Left lung (tissue), 10 donors: ENCODE measurements around the gene ZNF362. TPM values are rescaled to one million over a fixed set of nuclear protein-coding genes. Genes with fewer than 3 reads are reported as not detected.

Experiments
- ATAC-seq: fragments of 200-7000 bp; cut with Tn5 transposase; one replicate; pipeline ENCODE4 v1.9.1; 2020; ENCODE audit warnings: moderate library complexity
- DNase-seq, 4 donors: peaks; one replicate each; pipeline ENCODE4 v3.0.0-alpha.2; 2013 to 2020
- H3K27ac ChIP-seq, 2 donors: fragments of 200-600 bp; sonication (generic) in 1 of 2; one replicate each; pipeline versions ENCODE4 v1.5.0 to v1.8.0; 2020 to 2021
- H3K27me3 ChIP-seq, 2 donors: fragments of 200-600 bp; sonication (generic) in 1 of 2; one replicate each; pipeline versions ENCODE4 v1.5.0 to v1.8.0; 2020 to 2021
- H3K36me3 ChIP-seq, 2 donors: fragments of 200-600 bp; sonication (generic) in 1 of 2; one replicate each; pipeline versions ENCODE4 v1.5.0 to v1.8.0; 2020 to 2021
- H3K4me1 ChIP-seq, 2 donors: fragments of 200-600 bp; one replicate each; pipeline ENCODE4 v1.8.0; 2021
- H3K4me3 ChIP-seq, 2 donors: fragments of 200-600 bp; sonication (generic) in 1 of 2; one replicate each; pipeline versions ENCODE4 v1.5.0 to v1.8.0; 2020 to 2021; ENCODE audit warnings: mild to moderate bottlenecking in 1 of 2
- H3K9me3 ChIP-seq, 2 donors: fragments of 200-600 bp; sonication (generic) in 1 of 2; one replicate each; pipeline versions ENCODE4 v1.5.0 to v1.8.0; 2020 to 2021
- intact Hi-C, 2 donors: fragments of 100-400 bp; cut with DNase I; formaldehyde crosslinking; loops; one replicate each; pipeline versions ENCODE4 v1.11.2 to v1.14.2; 2022
- polyA plus RNA-seq, 6 donors: library from polyadenylated mRNA; unstranded; fragments of 120-200 nt; gene quantifications; one replicate each; pipeline ENCODE4 v1.2.1, GENCODE V29; 2013; ENCODE audit not compliant: insufficient read length in 6 of 6
- total RNA-seq, 2 donors: library from RNA; stranded (reverse); fragmentation: NEBNext Ultra II Directional; extraction: Animal tissue kit (Norgen Biotek cat#: 25700); gene quantifications; one replicate each; pipeline ENCODE4 v1.2.1, GENCODE V29; 2021
- TF ChIP-seq, protein P1 (sequence below), 2 donors: fragments of 200-600 bp; sonication (generic) in 1 of 2; IDR thresholded peaks; one replicate each; pipeline versions ENCODE4 v1.5.0 to v1.8.0; 2021; ENCODE audit warnings: antibody characterized with exemption in 2 of 2
- donor health status: DM: no; HTN: yes; CAD: no.
- donor health status: DM: no; HTN: no; CAD: no.

Gene ZNF362
- total and polyA plus RNA-seq, 8 donors = 25.9 to 60.0 (median 52.0) TPM

- Histone ChIP-seq H3K4me1 (peaks cover 1 to 4% of the 10 kb centered on the region in 2 donors), H3K27me3 (peaks cover 2 to 5% of the 10 kb centered on the region in 2 donors), H3K27ac (no peak overlapping the region), H3K4me3 (no peak overlapping the region), H3K9me3 (no peaks in the 10 kb centered on the region), H3K36me3 (no peaks in the 10 kb centered on the region)
- ATAC-seq = no peak
- intact Hi-C loops = no loop called here
- peak in 1 of 4 donors; percentile 40 for DNase-seq
- TF ChIP-seq, protein P1, sequence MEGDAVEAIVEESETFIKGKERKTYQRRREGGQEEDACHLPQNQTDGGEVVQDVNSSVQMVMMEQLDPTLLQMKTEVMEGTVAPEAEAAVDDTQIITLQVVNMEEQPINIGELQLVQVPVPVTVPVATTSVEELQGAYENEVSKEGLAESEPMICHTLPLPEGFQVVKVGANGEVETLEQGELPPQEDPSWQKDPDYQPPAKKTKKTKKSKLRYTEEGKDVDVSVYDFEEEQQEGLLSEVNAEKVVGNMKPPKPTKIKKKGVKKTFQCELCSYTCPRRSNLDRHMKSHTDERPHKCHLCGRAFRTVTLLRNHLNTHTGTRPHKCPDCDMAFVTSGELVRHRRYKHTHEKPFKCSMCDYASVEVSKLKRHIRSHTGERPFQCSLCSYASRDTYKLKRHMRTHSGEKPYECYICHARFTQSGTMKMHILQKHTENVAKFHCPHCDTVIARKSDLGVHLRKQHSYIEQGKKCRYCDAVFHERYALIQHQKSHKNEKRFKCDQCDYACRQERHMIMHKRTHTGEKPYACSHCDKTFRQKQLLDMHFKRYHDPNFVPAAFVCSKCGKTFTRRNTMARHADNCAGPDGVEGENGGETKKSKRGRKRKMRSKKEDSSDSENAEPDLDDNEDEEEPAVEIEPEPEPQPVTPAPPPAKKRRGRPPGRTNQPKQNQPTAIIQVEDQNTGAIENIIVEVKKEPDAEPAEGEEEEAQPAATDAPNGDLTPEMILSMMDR (IDR thresholded peaks at IDR 0.05) = no peak
Observed at GRCh38 chr1:33311706-33312412, 55.6 kb downstream of the ZNF362 start.

DNA sequence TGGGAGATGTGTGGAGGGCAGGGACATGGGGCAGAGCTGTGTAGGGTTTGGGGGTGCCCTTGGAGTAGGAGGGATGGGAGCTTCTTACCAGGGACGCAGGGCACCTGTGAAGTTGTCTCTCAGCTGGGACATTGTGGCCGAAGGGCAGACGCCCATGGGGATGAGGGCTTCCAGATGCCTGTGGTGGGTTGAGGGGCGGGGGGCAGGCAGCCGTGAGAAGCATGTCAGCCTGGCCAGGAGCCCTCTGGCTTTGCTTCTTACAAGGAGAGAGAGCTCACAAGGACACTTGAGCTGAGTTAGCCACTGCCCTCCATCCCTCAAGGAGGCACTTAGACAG, 56.1 kb downstream of the ZNF362 start:
- Histone ChIP-seq H3K27ac (no peak overlapping the region), H3K4me1 (no peaks in the 10 kb centered on the region), H3K27me3 (no peaks in the 10 kb centered on the region), H3K9me3 (no peaks in the 10 kb centered on the region), H3K4me3 (no peak overlapping the region), H3K36me3 (no peaks in the 10 kb centered on the region)
- ATAC-seq (peak; percentile 72), DNase-seq (peak in 2 of 4 donors; percentile 16 to 55)
- intact Hi-C loops = no loop called here
- TF ChIP-seq, protein P1 (IDR thresholded peaks at IDR 0.05) = no peak

GRCh38 chr1:33314416-33314815, 58.1 kb downstream of the ZNF362 start:
- ATAC-seq (no peak), DNase-seq (no peak)
- Histone ChIP-seq H3K4me1 (no peaks in the 10 kb centered on the region), H3K36me3 (no peaks in the 10 kb centered on the region), H3K9me3 (no peaks in the 10 kb centered on the region), H3K27me3 (no peaks in the 10 kb centered on the region), H3K27ac (no peak overlapping the region), H3K4me3 (no peak overlapping the region)
- intact Hi-C loops = no loop called here
- TF ChIP-seq, protein P1 (IDR thresholded peaks at IDR 0.05) = no peak

DNA sequence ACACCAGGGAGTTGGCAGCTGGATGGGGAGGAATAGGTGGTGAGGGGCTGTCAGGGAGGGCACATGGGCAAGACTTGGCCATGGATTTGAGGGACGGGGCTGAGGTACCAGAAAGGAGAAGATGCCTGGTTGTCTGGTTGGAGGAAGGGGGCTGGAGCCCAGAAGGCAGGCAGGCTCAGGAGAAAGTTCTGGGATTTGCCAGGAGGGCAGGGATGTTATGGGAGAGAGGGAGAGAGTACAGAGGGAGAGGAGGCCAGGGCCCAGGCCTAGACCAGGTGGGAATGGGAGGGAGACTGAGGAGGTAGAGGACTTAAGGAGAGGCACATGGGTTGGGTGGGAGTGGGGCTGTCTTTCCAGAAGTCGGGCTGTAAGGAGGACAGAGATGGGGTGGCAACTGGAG, 60.3 kb downstream of the ZNF362 start:
- no peak overlapping the region for H3K4me3 ChIP-seq
- ATAC-seq (no peak), DNase-seq (no peak)
- no peaks in the 10 kb centered on the region for H3K9me3 ChIP-seq
- peaks cover 0 to 2% of the 10 kb centered on the region in 2 donors for H3K36me3 ChIP-seq
- TF ChIP-seq, protein P1 (IDR thresholded peaks at IDR 0.05) = no peak
- H3K27me3 ChIP-seq = no peaks in the 10 kb centered on the region
- no peaks in the 10 kb centered on the region for H3K4me1 ChIP-seq
- H3K27ac ChIP-seq = no peak overlapping the region
- intact Hi-C loops = no loop called here

DNA sequence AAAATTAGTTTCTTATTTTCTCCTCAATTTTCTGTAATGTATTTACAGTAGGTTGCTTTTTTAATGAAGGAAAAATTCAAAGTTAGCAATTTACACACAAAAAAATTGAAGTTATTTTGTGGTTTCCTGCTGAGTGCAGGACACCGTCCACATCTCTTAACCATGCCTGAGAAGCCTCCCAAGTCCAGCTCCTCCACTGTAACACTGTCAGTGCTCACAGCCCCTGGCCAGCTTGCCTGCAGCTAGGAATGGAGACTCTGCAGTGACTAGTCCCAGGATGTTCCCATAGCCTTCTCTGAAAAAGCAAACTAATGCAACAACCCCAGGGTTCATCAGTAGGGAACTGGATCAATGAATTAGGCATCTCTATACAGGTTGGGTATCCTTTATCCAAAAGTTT, 61.1 kb downstream of the ZNF362 start:
- Histone ChIP-seq H3K27me3 (no peaks in the 10 kb centered on the region), H3K4me3 (no peak overlapping the region), H3K36me3 (peaks cover 0 to 10% of the 10 kb centered on the region in 2 donors), H3K9me3 (no peaks in the 10 kb centered on the region), H3K27ac (no peak overlapping the region), H3K4me1 (no peaks in the 10 kb centered on the region)
- DNase-seq (no peak), ATAC-seq (no peak)
- TF ChIP-seq, protein P1 (IDR thresholded peaks at IDR 0.05) = no peak
- intact Hi-C loops = no loop called here
